ENCODE results near the gene GPR180.

Gene GPR180

DNA sequence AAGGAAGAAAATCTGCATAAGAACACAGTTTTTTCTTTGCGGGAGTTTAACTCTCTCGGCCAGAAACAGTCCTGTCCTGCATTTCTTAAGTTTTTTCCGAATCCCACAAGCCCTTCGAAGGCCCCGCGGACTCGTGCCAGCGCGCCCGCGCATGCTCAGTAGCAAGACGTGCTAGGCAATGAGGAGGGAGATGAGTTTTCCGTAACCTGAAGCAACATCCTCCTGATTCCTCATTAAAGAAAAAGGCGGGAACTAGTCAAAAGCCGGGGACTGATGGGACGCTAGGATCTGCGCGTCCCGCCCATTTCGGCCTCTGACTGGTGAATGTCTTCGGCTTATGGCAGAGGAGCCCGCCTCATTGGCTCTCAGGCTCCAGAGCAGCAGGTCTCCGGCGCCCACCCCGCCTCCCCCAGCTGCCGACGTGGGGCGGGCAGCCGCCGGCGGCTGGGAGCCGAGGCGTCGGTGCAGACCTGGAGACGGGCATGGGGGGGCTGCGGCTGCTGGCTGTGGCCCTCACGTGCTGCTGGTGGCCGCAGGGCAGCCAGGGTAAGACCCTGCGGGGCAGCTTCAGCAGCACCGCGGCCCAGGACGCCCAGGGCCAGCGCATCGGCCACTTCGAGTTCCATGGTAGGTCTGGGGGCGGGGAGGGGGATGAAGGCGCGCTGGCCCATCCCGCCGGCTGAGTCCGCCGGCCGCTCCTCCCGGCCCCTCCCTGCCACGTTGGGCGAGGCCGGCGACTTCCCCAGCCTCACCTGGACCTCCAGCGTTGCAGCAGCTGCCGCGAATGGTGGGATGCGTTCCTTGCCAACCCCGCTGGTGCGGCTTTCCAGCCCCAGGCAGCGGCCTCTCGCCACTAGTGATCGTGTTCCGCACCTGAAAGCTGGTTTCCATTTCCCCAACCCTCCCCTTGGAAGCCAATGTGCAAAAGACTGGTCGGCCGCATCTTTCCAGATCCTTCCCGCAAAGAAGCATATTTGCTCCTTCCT lies at the start of gene GPR180:
Gene GPR180 (plus strand): TSS at position 412 of the 986 bp plus-strand sequence. CDS start 71 bp downstream, at position 483.
- peak; percentile 85 to 92 for DNase-seq

GRCh38 chr13:94552095-94552494 lies 49.6 kb upstream of the GPR180 start:
- DNase-seq, result no peak

GRCh38 chr13:94553766-94554165 lies 47.9 kb upstream of the GPR180 start:
- DNase-seq, result no peak

DNA sequence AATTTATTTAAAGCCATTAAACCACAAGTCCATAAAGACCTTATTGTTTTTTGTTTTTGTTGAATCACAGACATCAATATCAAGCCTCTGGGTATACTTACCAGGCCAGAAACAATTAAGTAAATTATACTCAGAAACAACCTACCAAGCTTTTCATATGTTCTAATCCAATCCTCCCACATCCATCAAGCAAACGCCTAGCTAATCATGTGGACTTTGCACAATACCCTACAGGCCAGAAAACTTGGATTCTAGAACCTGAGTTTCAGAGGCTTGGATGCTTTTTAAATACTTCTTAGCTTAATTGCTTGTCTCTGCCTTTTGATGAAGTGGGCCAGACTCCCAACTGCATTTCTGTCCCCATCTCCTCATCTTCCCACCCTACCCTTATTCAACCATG lies 45.6 kb upstream of the GPR180 start:
- DNase-seq, result no peak

GRCh38 chr13:94556621-94557020 lies 45.0 kb upstream of the GPR180 start:
- no peak for DNase-seq

DNA sequence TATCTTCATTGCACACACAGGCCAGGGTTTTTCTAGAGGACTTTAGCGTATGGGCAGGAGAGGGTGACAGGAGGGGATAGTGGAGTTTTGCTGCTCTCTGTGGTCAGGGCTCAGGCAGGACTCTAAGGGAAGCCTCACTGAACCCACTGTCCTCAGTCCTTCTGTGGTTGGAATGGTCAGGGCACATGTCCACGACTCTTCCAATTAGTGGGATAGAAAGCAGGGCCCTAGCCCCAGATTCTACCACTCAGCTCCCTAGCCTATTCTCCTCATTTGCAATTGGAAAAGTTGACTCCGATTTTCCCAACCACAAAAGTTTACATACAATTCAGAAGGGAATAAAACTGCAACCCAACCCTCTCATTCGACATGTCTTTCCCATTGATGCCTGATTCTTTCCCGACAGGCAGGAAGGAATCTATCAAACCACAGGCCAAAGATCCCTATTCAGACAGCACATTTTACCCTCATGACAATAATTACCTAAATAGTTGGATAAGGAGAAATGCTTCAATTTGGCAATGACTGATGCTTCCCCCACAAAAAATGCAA lies 43.9 kb upstream of the GPR180 start:
- DNase-seq, result no peak

GRCh38 chr13:94558716-94559115 lies 42.9 kb upstream of the GPR180 start:
- peak in 1 of 2 experiments; percentile 19 for DNase-seq

GRCh38 chr13:94559222-94559795 lies 42.3 kb upstream of the GPR180 start:
- DNase-seq, result no peak

- no peak for DNase-seq
Measured at GRCh38 chr13:94560116-94560515, 41.5 kb upstream of the GPR180 start.

- no peak for DNase-seq
Measured at GRCh38 chr13:94561126-94561525, 40.5 kb upstream of the GPR180 start.

DNA sequence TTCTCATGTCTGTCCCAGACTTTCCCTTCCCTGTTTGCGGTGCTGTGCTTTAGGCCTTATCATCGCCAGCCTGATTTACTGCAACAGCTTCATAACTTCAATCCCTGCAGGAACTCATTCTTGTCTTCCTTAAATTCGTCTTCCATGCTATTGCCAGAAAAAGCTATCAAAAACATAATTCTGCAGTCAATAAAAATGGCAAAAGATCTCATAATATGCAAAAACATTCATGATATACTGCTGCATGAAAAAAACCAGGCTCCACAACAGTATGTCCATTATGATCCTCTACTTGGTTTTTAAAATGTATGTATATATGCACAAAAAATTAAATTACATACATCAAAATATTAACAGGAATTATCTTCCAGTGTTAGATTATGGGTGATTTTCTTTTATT lies 34.1 kb upstream of the GPR180 start:
- DNase-seq, result no peak

- no peak for DNase-seq
Measured at GRCh38 chr13:94568443-94568842, 33.2 kb upstream of the GPR180 start.

- DNase-seq, result no peak
Measured at GRCh38 chr13:94569615-94570014, 32.0 kb upstream of the GPR180 start.

DNA sequence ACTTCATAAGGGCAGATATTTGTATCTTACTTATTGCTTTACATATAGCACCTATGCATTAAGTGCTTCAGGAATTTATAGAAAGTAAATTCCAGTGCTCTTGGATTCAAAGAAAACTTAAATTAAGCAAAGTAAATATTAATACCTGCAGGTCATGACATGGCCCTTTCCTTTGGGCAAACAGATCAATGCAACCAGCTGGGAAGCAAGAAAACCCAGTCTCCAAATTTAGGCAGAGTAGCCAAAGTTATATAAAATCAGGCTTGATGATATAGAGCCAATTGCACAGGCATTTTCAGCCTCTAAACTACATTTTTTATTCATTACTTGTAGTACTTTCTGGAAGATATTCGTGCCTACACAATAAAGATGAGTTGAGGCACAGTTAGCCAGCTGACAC lies 22.6 kb upstream of the GPR180 start:
- DNase-seq, result no peak

DNA sequence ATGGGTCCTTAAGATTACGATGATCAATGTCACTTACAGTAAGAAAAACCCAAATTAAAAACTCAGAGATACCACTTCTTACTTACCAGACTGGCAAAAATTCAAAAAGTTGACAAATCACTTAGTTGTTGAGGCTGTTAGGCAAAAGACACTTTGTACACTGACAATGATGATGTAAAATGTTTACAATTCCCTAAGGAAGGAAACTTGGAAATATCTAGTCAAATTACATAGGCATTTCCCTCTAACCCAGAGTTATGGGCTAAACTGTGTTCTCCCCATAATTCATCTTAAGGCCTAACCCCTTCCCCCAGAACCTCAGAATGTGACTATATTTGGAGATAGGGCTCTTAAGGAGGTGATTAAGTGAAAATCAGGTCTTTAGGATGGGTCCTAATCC lies 17.7 kb upstream of the GPR180 start:
- DNase-seq, result no peak

- no peak for DNase-seq
Measured at GRCh38 chr13:94585543-94586101, 16.0 kb upstream of the GPR180 start.

GRCh38 chr13:94586371-94586770 lies 15.3 kb upstream of the GPR180 start:
- no peak for DNase-seq

DNA sequence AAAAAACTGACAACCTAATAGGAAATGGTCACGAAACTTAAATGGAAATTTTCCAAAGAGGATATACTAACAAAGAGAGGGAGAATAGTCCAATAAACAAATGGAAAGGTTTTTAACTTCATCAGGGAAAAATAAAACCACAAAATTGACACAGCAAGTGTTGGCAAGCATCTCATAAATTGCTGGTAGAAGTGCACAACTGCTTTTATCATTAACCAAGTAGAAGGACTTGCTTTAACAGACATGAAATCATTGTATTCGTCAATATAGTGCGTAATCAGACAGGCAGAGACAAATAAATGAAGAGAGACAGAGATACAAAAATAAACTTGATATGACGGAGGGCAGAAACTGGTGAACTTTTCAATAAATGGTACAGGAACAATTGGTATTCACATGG lies 13.1 kb upstream of the GPR180 start:
- DNase-seq, result no peak

DNA sequence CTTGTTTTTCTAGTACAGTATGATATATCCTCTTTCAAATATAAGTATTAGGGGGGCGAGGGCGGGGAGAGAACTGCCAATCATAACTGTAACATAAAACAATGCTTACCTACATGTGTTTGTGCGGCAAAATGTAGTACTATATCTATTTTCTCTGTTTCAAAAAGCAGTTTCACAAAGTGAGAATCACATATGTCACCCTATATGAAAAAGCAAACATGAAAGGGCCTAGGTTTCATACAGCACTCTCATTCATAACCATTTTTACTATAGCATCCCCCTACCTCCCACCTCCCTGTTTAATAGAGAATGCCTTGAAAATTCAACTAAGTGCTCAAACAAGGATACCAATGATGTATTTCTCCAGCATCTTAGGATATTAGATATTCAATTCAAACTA lies 10.9 kb upstream of the GPR180 start:
- DNase-seq, result no peak

DNA sequence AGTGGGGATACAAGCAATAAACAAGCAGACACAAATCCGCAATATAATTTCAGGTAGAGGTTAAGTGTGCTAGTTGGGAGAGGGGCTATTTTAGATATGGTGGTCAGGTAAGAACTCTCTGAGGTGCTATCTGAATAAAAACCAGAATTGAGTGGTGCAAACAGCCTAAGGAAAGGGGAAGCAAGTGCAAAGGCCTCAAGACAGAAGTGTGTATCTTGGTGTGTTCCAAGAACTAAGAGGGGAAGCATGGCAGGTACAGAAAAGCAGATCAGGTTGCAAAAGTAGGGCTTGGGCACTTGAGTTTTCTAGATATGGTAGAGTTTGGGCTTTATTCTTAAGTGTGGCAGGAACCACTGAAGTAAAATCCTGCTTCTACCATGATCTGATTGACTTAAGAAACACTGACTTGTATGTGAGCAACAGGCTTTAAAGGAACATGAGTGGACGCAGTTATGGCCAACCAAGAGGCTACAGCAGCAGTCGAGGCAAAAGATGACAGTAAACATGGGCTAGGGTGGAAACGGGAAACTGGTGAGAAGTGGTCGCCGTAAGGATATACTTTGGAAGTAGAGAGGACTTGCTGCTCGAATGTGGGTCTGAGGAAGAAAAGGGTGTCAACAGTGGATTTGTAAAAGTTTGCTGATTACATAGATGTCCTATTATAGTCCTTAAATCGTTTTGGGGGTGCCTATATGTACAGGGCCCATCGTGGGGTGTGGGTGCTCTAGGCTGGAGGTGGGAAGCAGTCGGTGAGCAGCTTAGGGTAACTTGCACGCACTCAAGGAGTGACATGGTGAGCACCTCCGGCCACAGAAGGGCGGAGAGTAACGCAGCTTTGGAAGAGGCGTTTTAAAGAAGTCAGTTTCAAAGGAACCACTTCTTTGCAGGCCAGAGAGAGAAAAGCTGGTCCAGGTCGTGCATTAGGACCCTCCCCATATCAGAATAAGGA lies 6.4 kb upstream of the GPR180 start:
- DNase-seq, result peak; percentile 23 to 24

GRCh38 chr13:94595950-94596574 lies 5.6 kb upstream of the GPR180 start, which contains the start of gene TGDS:
TSS of gene TGDS (minus strand) at chr13:94596152. CDS start at chr13:94596136, 16 bp downstream.
- peak; percentile 84 for DNase-seq

GRCh38 chr13:94596575-94596971 lies 5.1 kb upstream of the GPR180 start:
- no peak for DNase-seq
